Measurements from ENCODE around the gene RNF157.

The RNF157 gene

GRCh38 chr17:76142585-76143041 lies 97.7 kb downstream of the RNF157 start:
- DNase-seq, result no peak

- no peak for DNase-seq
Measured at GRCh38 chr17:76142039-76142584, 98.2 kb downstream of the RNF157 start.

- DNase-seq, result peak; percentile 36 to 93 (median 82)
Measured at GRCh38 chr17:76141212-76142038, 98.9 kb downstream of the RNF157 start, which contains the start of gene FOXJ1. FOXJ1 (minus strand) TSS chr17:76141245; CDS start chr17:76140395, 850 bp downstream.

- DNase-seq, result no peak
Measured at GRCh38 chr17:76140661-76141211, 99.6 kb downstream of the RNF157 start.

- DNase-seq, result no peak
Measured at GRCh38 chr17:76139801-76140660, 100.3 kb downstream of the RNF157 start.

- no peak for DNase-seq
Measured at GRCh38 chr17:76138896-76139752, 101.2 kb downstream of the RNF157 start.

GRCh38 chr17:76138234-76138895 lies 101.9 kb downstream of the RNF157 start:
- DNase-seq, result peak in 52 of 56 donors; percentile 12 to 88 (median 60)

- DNase-seq, result no peak
Measured at GRCh38 chr17:76137351-76138233, 102.7 kb downstream of the RNF157 start.

- DNase-seq, result no peak
Measured at GRCh38 chr17:76137001-76137350, 103.3 kb downstream of the RNF157 start.

- no peak for DNase-seq
Measured at GRCh38 chr17:76136276-76137000, 103.9 kb downstream of the RNF157 start.

GRCh38 chr17:76135810-76136188 lies 104.5 kb downstream of the RNF157 start:
- no peak for DNase-seq

GRCh38 chr17:76134911-76135809 lies 105.1 kb downstream of the RNF157 start:
- DNase-seq, result no peak

- no peak for DNase-seq
Measured at GRCh38 chr17:76132574-76133338, 107.5 kb downstream of the RNF157 start.

- no peak for DNase-seq
Measured at GRCh38 chr17:76131692-76132573, 108.4 kb downstream of the RNF157 start.

- no peak for DNase-seq
Measured at GRCh38 chr17:76131051-76131691, 109.1 kb downstream of the RNF157 start.
